ENCODE measurements around the gene SFXN5.
A peak's percentile ranks its signal among the peaks of the same experiment; 100 is the strongest.

Gene SFXN5

DNA sequence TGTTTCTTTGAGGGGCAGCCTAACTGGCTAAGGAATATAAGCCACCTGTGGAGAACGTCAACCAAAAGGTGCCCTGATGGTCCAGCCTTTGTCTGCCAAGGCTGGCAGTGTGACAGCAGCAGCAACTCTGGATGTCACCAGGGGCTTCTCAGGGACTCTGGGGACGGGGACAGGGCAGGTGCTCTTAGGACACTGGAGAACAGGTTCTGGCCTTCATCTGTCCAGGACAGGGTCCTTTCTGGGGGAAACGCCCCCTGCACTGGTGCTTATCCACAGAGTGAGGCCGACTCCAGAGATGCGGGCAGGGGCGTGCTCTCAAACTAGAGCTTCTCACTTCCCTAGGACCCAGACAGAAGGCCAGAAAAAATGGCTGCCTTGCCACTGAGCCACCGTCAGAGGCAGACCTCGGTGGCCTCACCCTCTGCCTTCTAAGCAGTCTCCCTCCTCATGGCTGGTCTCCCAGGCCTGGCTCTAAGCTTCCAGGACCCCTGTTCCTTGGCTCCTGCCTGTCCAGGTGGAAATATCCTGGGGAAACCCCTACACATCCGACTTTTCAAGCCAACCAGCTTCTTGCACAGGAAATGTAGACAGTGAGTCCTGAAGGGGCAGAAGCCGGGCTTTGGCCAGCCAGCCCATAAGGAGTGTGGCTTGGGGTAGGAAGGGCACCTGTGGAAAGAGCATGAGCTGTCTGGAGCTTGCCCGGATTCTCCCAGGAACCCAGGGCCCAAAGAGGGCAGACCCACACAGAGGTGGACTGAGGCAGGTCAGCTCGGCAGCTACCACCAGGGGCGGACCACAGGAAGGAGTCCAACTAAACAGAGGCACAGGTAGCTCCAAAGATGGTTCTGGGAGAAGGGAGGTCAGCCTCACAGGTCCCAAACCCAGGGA lies 11.3 kb upstream of the SFXN5 start:
- in situ Hi-C loops (cut with MboI; ENCODE audit: low pct_unique_long_range_greater_than_20kb, low sequenced_read_pairs, unreplicated experiment): no loop called here
- no peak for DNase-seq (ENCODE audit: low spot score)
- TF ChIP-seq, protein P1, sequence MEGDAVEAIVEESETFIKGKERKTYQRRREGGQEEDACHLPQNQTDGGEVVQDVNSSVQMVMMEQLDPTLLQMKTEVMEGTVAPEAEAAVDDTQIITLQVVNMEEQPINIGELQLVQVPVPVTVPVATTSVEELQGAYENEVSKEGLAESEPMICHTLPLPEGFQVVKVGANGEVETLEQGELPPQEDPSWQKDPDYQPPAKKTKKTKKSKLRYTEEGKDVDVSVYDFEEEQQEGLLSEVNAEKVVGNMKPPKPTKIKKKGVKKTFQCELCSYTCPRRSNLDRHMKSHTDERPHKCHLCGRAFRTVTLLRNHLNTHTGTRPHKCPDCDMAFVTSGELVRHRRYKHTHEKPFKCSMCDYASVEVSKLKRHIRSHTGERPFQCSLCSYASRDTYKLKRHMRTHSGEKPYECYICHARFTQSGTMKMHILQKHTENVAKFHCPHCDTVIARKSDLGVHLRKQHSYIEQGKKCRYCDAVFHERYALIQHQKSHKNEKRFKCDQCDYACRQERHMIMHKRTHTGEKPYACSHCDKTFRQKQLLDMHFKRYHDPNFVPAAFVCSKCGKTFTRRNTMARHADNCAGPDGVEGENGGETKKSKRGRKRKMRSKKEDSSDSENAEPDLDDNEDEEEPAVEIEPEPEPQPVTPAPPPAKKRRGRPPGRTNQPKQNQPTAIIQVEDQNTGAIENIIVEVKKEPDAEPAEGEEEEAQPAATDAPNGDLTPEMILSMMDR (IDR thresholded peaks at IDR 0.05; ENCODE audit: extremely low read depth, insufficient read depth, missing control alignments): no peak

DNA sequence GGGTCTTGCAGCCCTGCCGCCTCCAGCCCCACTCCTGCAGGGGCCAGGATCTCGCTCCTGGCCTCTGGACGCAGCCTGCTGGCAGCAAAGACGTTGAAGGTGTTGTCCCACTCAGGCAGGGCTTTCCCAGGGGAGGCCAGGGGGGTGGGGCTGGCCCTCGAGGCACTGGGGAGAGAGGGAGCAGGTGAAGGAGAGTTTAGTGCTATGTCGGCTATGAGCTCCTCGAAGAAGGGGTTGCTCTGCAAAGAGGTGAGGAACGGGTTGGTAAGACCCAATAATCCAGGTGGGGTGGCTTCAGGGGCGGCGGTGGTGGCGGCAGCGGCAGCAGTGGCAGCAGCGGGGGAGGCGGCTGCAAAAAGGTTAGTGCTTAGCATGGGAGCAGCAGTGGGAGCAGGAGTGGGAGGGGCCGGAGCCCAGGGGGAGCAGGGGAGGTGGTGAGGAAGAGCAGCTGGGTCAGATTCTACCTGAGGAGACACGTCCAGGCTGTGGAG lies 9.7 kb upstream of the SFXN5 start:
- no peak for DNase-seq (ENCODE audit: low spot score)
- TF ChIP-seq, protein P1 (IDR thresholded peaks at IDR 0.05; ENCODE audit: extremely low read depth, insufficient read depth, missing control alignments): no peak
- in situ Hi-C loops (cut with MboI; ENCODE audit: low pct_unique_long_range_greater_than_20kb, low sequenced_read_pairs, unreplicated experiment): no loop called here

DNA sequence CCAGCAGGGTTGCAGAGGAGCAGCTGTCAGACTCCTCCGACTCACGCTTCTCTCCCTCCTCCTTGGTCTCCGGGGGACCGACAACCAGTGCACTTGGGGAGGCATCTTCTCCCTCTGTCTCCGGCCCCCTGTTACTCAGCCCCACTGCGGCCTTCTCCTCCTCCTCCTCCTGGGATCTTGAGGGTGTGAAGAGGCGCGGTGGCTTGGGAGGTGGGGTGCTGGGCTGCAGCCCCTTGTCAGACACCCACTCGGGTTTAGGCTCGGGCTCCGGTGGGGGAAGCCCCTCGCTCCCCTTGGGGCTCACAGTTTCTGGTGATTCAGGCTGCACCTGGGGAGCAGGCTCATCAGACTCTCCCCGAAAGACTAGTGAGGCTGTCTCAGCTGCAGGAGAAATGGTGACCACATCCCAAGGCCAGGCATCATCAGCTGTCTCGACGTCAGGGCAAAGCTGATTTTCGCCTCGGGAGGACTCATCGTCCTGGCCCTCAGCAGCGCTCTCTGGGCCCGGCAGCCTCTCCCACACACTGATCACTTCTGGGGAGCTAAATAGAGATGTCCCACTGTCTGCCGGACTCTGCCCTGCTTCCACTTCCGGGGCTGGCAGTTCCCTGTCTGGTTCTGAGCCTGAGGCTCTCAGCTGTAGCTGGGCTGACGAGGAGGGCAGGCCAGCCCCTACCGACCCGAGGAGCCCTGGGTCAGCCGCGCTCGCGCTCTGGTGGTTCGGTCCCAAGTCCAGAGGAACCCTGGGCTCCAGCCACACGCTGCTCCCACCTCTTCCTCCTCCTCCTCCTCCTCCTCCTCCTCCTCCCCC lies 9.0 kb upstream of the SFXN5 start:
- TF ChIP-seq, protein P1 (IDR thresholded peaks at IDR 0.05; ENCODE audit: extremely low read depth, insufficient read depth, missing control alignments): no peak
- in situ Hi-C loops (cut with MboI; ENCODE audit: low pct_unique_long_range_greater_than_20kb, low sequenced_read_pairs, unreplicated experiment): no loop called here
- no peak for DNase-seq (ENCODE audit: low spot score)

DNA sequence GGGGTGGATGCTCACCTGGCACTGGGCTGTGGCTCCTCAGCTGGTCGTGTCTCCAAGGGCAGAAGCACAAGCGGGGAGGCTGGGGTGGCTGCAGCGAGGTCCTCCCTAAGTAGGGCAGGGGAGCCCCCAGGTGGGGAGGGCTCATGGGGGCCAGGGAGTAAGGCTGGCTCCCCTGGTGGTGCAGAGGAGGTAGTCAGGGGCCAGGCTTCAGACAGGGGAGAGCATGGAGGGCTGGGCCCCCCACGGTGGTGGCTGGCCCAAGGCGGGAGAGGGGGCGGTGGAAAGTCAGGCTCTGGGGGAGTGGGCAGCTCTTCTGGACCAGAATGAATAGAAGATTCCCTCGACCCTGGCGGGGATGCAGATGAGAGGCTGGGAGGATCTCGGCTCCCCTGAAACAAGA lies 8.1 kb upstream of the SFXN5 start:
- TF ChIP-seq, protein P1 (IDR thresholded peaks at IDR 0.05; ENCODE audit: extremely low read depth, insufficient read depth, missing control alignments): no peak
- in situ Hi-C loops (cut with MboI; ENCODE audit: low pct_unique_long_range_greater_than_20kb, low sequenced_read_pairs, unreplicated experiment): no loop called here
- no peak for DNase-seq (ENCODE audit: low spot score)

DNA sequence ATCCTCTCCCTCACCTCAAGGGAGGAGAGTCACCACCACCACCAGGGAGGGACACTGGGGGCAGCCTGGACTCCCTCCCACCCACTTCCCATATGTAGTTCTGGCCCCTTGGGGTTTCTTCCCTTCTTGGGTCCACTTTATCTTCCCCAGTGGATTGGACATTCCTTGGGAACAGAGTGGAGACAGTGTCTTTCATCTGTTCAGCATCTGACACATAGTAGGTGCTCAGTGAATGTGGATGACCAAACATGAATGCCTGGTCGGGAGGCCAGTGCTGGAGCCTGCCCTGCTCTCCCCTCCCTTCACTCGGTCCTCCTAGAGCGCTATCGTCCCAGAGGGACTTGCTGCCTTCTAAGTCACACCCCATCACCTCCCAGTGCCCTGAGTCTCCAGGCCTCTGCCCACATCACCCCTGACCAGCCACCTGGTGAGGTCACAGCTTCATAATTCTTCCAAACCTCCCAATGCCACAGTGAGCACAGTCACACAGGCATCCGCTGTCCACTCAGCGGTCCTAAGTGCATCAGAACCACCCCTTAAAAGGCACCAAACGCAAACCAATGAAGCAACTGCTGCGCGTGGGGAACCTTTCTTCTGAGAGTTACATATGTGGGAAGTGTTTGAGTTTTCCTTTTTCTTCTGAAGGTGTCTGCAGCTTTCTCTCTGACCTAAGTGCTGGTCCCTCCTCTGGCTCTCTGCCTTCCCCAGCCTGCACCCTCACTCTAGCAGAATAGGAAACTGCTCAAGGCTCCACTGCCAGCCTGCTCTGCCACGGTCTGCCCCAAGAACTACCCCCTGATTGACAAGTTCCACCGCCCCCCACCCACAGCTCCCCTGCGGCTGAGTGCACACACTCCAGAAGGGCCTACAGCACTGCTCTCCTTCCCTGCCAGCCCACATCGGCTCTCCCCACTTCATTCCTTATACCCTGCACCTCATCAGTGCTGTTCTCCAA lies 7.2 kb upstream of the SFXN5 start:
- in situ Hi-C loops (cut with MboI; ENCODE audit: low pct_unique_long_range_greater_than_20kb, low sequenced_read_pairs, unreplicated experiment): no loop called here
- peak; percentile 20 for DNase-seq (ENCODE audit: low spot score)
- TF ChIP-seq, protein P1 (IDR thresholded peaks at IDR 0.05; ENCODE audit: extremely low read depth, insufficient read depth, missing control alignments): no peak

DNA sequence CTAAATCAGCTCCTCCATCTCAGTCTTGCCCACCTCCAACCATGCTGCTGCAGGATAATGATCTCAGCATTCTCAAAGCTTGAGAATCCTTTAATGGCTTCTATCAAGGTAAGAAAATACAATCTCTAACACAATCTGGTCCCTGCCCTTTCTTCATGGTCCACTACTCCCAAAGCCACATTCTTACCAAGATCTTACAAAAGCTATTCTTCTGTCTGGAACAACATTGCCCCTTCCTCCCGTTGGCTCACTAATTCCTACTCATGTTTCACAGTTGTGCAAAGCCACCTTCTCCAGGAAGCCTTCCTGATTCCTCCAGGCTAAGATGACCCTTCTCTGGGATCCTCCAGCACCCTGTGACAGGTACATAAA lies 5.9 kb upstream of the SFXN5 start:
- in situ Hi-C loops (cut with MboI; ENCODE audit: low pct_unique_long_range_greater_than_20kb, low sequenced_read_pairs, unreplicated experiment): no loop called here
- TF ChIP-seq, protein P1 (IDR thresholded peaks at IDR 0.05; ENCODE audit: extremely low read depth, insufficient read depth, missing control alignments): no peak
- no peak for DNase-seq (ENCODE audit: low spot score)
